Measurements from ENCODE around the gene UQCC5. TPM values are rescaled to one million over a fixed set of nuclear protein-coding genes. Genes with fewer than 3 reads are reported as not detected.
A peak's percentile ranks its signal among the peaks of the same experiment; 100 is the strongest.

UQCC5 gene
- total RNA-seq, 6 donors from 2014 or later, result 2.0 to 43.0 (median 3.0) TPM

DNA sequence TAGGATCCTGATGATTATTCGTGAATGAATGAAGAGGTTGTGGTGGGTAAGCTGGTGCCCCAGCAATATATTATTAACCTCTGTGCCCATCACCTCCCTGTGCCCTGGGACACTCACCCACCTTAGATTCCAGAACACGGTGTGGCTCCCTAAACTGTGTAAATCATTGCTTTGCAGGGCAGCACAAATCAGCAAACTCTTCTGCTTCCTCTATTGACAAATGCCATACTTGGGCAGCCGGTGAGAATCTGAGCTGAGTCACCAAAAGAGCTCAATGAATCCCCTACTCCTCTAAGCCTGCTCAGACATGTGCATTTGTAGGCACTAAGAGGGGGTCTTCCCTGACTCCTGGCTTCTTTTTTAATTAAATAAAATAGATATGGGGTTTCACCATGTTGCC lies 15.7 kb downstream of the UQCC5 start:
- DNase-seq, result no peak
- H3K27ac ChIP-seq, result peak overlapping the region in 2 of 4 donors; percentile 7 to 9
- TF ChIP-seq POLR2AphosphoS5 (IDR thresholded peaks at IDR 0.05) (no peak), CTCF (IDR thresholded peaks at IDR 0.05) (no peak), POLR2A (IDR thresholded peaks at IDR 0.05) (no peak), EP300 (IDR thresholded peaks at IDR 0.05) (no peak)

DNA sequence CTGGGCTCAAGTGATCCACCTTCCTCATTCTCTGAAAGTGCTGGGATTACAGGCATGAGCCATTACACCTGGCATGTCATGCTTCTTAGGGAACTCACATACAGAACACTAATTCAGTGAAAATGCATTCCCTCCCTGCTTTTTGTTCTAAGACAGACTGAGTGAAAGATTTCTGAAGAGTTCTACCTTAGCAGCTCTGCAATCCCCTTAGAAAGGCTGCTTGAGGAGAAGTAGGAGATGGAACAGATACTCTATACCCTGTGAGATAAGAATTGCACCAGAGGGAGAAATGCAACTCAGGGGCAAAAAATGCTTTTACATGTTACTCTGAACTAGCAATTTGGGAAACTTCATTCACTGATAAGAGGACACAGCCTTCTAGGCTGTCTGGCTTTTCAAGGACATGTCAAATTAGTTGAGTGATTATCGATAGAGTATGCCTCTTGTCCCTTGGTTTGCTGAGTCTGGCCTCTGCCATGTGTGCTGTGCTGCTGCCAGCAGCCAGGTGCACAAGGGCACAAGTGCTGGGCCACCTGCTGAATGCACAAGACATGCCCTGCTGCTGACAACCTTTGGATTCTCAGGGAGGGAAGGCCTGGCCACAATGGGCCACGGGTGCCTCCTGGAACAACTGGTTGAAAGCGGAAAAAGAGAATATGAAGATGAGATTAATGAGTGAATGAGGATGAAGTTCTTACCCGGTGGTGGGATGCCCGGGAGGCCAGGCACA lies 17.8 kb downstream of the UQCC5 start:
- H3K9me3 ChIP-seq, result no peaks in the 10 kb centered on the region
- no peak for TF ChIP-seq POLR2A (IDR thresholded peaks at IDR 0.05)
- no peak for TF ChIP-seq CTCF (IDR thresholded peaks at IDR 0.05)
- TF ChIP-seq EP300 (IDR thresholded peaks at IDR 0.05), result no peak
- no peak for TF ChIP-seq POLR2AphosphoS5 (IDR thresholded peaks at IDR 0.05)
- peaks cover 3 to 72% (median 54%) of the 10 kb centered on the region in 4 donors for H3K36me3 ChIP-seq
- DNase-seq, result peak in 1 of 2 donors; percentile 39
- no peak overlapping the region for H3K27ac ChIP-seq
- H3K4me3 ChIP-seq, result no peak overlapping the region
- H3K27me3 ChIP-seq, result no peaks in the 10 kb centered on the region
- peaks cover 0 to 4% (median 2%) of the 10 kb centered on the region in 4 donors for H3K4me1 ChIP-seq
- ATAC-seq (ENCODE audit: low FRiP score in 2 of 2), result no peak
- WGBS, 2 donors, result 81 to 91% methylated on average over 5 of the region's 5 CpGs

More for the DNA sequence above, 15.7 kb downstream of the UQCC5 start:
- no peaks in the 10 kb centered on the region for H3K27me3 ChIP-seq
- no peaks in the 10 kb centered on the region for H3K9me3 ChIP-seq
- no peak overlapping the region for H3K4me3 ChIP-seq
- WGBS, 2 donors, result 59 to 67% methylated on average over 3 of the region's 3 CpGs
- peak in 1 of 2 donors; percentile 64 for ATAC-seq (ENCODE audit: low FRiP score in 2 of 2)
- H3K36me3 ChIP-seq, result peaks cover 11 to 76% (median 56%) of the 10 kb centered on the region in 4 donors
- peaks cover 0 to 4% (median 2%) of the 10 kb centered on the region in 4 donors for H3K4me1 ChIP-seq

DNA sequence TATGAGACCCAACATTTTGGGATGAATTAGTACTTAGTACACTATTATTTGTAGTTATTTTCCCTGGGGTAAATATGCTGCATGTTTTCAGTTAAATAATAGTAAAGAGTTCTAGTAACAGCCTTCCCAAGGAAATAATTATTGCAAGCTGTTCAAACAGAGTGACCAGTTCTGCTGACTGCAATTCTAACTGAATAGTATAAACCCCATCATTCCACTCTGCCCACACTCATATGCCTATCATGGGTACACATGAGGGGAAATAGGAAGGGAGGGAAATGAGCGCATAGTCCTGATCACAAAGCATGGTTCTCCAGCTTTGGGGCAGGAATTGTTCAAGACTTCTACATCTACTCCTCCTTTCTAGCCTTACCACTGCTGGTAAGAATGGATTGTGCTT lies 18.7 kb downstream of the UQCC5 start:
- no peak overlapping the region for H3K4me3 ChIP-seq
- no peaks in the 10 kb centered on the region for H3K9me3 ChIP-seq
- peaks cover 0 to 72% (median 51%) of the 10 kb centered on the region in 4 donors for H3K36me3 ChIP-seq
- H3K27ac ChIP-seq, result peak overlapping the region in 1 of 4 donors; percentile 10
- 94 to 95% methylated on average over 1 of the region's 1 CpG for WGBS, 2 donors
- peaks cover 0 to 4% (median 2%) of the 10 kb centered on the region in 4 donors for H3K4me1 ChIP-seq
- no peaks in the 10 kb centered on the region for H3K27me3 ChIP-seq
- DNase-seq (no peak), ATAC-seq (ENCODE audit: low FRiP score in 2 of 2) (no peak)
- TF ChIP-seq POLR2A (IDR thresholded peaks at IDR 0.05) (no peak), POLR2AphosphoS5 (IDR thresholded peaks at IDR 0.05) (no peak), CTCF (IDR thresholded peaks at IDR 0.05) (no peak), EP300 (IDR thresholded peaks at IDR 0.05) (no peak)

GRCh38 chr3:52557011-52557960 lies 20.9 kb downstream of the UQCC5 start:
- peaks cover 7 to 77% (median 57%) of the 10 kb centered on the region in 4 donors for H3K36me3 ChIP-seq
- H3K4me3 ChIP-seq, result no peak overlapping the region
- WGBS, 2 donors, result 88 to 92% methylated on average over 9 of the region's 9 CpGs
- H3K27ac ChIP-seq, result no peak overlapping the region
- peaks cover 0 to 9% (median 2%) of the 10 kb centered on the region in 4 donors for H3K4me1 ChIP-seq
- TF ChIP-seq POLR2A (IDR thresholded peaks at IDR 0.05), result no peak
- no peak for TF ChIP-seq CTCF (IDR thresholded peaks at IDR 0.05)
- no peak for TF ChIP-seq POLR2AphosphoS5 (IDR thresholded peaks at IDR 0.05)
- TF ChIP-seq EP300 (IDR thresholded peaks at IDR 0.05), result no peak
- DNase-seq (no peak), ATAC-seq (ENCODE audit: low FRiP score in 2 of 2) (no peak)
- H3K9me3 ChIP-seq, result no peaks in the 10 kb centered on the region
- no peaks in the 10 kb centered on the region for H3K27me3 ChIP-seq

Data from upper lobe of left lung (tissue), 6 donors.